Measurements from ENCODE around the gene OXTR.

OXTR gene

DNA sequence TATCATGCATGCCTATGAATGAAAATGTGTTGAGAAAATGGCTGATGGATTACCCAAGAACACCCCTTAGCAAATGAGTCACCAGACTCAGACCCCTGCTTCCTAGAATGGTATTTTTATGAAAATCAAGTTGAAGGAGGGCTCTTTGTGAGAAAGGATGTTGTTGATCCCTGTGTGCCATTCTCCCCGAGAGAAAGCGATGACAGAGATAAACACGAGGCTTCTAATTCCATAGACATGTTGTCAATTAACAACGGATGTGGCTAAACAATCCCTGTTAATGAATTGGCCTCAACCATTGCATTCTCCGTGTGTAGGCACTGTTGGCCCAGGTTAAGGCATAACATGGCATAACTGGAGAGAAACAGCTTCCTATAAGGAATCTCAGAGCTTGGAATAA, 5.8 kb upstream of the OXTR start:
- no peak overlapping the region for H3K4me3 ChIP-seq (ENCODE audit: low read depth, low read length)
- ChIA-PET POLR2A (no interaction called here), CTCF (interaction anchor here (1.7 kb wide), 1 partner anchor 239 kb away, joined by 5 read pairs; no protein-coding TSS in a partner anchor)
- TF ChIP-seq, protein P1, sequence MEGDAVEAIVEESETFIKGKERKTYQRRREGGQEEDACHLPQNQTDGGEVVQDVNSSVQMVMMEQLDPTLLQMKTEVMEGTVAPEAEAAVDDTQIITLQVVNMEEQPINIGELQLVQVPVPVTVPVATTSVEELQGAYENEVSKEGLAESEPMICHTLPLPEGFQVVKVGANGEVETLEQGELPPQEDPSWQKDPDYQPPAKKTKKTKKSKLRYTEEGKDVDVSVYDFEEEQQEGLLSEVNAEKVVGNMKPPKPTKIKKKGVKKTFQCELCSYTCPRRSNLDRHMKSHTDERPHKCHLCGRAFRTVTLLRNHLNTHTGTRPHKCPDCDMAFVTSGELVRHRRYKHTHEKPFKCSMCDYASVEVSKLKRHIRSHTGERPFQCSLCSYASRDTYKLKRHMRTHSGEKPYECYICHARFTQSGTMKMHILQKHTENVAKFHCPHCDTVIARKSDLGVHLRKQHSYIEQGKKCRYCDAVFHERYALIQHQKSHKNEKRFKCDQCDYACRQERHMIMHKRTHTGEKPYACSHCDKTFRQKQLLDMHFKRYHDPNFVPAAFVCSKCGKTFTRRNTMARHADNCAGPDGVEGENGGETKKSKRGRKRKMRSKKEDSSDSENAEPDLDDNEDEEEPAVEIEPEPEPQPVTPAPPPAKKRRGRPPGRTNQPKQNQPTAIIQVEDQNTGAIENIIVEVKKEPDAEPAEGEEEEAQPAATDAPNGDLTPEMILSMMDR (IDR thresholded peaks at IDR 0.05; ENCODE audit: insufficient read depth, low read length, missing control alignments) = no peak
- DNase-seq (ENCODE audit: low read depth, low spot score) = no peak

DNA sequence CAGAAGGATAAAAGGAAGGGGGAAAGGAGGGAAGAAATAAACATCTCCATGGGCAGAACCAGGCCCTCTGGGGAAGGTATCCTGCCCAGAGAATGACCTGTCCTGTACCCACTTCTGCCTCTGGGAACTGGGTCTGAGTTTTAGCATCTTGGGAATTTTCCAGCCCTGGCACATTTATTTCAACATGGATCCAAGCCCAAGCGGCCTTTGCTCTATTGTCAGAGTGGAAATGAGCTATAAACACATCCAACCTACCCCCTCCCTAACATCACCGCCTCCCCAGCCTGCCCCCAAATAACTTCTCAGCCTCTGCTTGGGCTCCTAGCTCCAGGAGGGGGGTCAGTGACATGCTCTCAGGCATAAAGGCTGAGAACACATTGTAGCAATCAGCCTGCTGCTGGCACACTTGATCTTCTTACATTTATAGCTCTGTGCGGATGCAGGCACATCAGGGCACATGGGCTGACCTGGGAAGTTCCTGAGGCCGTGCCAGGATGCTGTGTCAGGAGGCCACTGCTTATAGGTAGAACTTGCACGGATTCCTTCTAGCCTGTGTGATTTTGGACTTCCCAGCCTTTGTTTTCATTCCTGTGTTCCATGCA, 4.6 kb upstream of the OXTR start:
- no peak for DNase-seq (ENCODE audit: low read depth, low spot score)
- POLR2A ChIA-PET = no interaction called here
- CTCF ChIA-PET = interaction anchor here (1.3 kb wide), 1 partner anchor 8 kb away, joined by 3 read pairs; no protein-coding TSS in a partner anchor
- H3K4me3 ChIP-seq (ENCODE audit: low read depth, low read length) = no peak overlapping the region
- TF ChIP-seq, protein P1 (IDR thresholded peaks at IDR 0.05; ENCODE audit: insufficient read depth, low read length, missing control alignments) = no peak

DNA sequence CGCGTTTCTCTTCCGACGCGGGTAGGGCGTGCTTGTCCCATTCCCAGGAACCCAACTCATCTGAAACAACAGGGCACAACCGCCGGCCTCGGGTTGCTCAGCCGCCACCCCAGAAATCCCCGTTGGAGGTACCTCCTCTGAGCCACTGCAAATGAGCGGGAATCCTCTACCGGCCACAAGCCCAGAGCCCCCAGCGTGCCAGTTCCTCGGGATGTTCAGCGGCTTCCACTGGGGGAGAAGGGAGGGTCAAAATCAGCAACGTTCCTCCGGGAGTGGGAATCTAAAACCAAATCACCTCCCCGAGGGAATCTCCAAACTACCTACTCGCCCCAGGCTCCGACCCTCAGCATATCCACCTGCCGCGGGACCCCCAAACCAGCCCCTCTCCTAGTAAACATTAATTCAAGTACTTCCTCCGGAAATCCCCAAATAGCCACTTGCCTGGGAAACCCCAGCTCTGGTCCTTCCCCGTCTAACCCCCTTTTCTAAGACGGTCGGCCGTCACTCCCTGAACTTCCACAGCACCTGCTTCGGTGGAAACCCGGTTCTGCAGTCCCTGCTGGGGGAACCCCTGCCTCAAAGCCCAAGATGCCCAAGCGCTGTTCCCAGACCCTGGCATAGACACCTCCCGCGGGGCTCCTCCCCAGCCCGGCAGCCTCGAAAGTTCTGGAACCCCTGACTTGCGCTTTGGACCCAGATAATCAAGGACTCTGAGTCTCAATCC, 887 bp downstream of the OXTR start:
- ChIA-PET POLR2A (interaction anchor here (1.0 to 1.9 kb wide), 8 partner anchors 13 to 124 kb away, joined by 3 to 20 read pairs (median 8); no protein-coding TSS in a partner anchor), CTCF (interaction anchor here (0.7 to 4.8 kb wide), 52 partner anchors 9 to 535 kb away, joined by 3 to 100 read pairs (median 8); partner anchors contain the start of gene RAD18)
- H3K4me3 ChIP-seq (ENCODE audit: low read depth, low read length) = peak overlapping the region; percentile 78
- no peak for DNase-seq (ENCODE audit: low read depth, low spot score)
- TF ChIP-seq, protein P1 (IDR thresholded peaks at IDR 0.05; ENCODE audit: insufficient read depth, low read length, missing control alignments) = no peak

DNA sequence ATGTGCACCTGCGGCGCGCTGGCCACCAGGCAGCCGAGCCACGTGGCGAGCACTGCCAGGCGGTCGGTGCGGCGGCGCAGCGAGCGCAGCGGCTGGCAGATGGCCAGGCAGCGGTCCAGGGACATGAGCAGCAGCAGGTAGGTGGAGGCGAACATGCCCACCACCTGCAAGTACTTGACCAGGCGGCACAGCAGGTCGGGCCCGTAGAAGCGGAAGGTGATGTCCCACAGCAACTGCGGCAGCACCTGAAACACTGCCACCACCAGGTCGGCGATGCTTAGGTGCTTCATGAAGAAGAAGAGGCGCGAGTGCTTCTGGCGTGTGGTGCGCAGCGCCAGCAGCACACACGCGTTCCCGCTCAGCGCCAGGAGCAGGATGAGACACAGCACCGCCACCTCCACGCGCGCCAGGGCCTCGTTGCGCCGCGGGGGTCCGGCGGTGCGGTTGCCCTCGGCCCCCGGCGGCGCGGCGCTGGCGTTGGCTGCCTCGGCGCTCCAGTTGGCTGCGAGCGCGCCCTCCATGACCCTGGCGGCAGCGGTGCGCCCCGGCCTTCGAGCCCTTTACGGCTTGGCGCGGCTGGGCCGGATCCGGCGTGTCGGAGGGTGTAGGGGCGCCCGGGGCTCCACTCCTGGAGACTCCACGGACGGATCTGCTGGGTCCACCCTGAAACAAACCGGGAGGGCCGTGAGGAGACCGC, 1.6 kb downstream of the OXTR start:
- peak overlapping the region; percentile 78 for H3K4me3 ChIP-seq (ENCODE audit: low read depth, low read length)
- POLR2A ChIA-PET = interaction anchor here (0.8 to 1.9 kb wide), 3 partner anchors 81 to 124 kb away, joined by 3 to 20 read pairs (median 4); no protein-coding TSS in a partner anchor
- no peak for DNase-seq (ENCODE audit: low read depth, low spot score)

DNA sequence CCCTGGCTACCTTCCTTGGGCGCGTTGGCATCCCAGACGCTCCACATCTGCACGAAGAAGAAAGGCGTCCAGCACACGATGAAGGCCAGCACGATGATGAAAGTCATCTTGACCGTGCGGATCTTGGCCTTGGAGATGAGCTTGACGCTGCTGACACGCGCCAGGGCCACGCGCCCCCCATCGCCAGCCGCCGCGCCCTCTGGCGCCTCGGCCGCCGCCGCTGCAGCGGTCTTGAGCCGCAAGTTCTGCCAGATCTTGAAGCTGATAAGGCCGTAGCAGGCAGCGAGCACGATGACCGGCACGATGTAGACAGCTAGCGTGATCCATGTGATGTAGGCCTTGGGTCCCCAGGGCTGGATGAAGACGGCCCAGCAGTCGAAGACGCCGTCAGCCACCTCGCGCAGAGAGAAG, 2.2 kb downstream of the OXTR start:
- DNase-seq (ENCODE audit: low read depth, low spot score) = no peak
- POLR2A ChIA-PET = interaction anchor here (0.8 to 0.9 kb wide), 2 partner anchors 85 to 124 kb away, joined by 3 to 4 read pairs; no protein-coding TSS in a partner anchor
- H3K4me3 ChIP-seq (ENCODE audit: low read depth, low read length) = peak overlapping the region; percentile 78
- CTCF ChIA-PET = interaction anchor here (0.7 to 10.2 kb wide), 10 partner anchors 12 to 203 kb away, joined by 3 to 70 read pairs (median 3); no protein-coding TSS in a partner anchor
- TF ChIP-seq, protein P1 (IDR thresholded peaks at IDR 0.05; ENCODE audit: insufficient read depth, low read length, missing control alignments) = no peak

More for the DNA sequence above, 1.6 kb downstream of the OXTR start:
- TF ChIP-seq, protein P1 (IDR thresholded peaks at IDR 0.05; ENCODE audit: insufficient read depth, low read length, missing control alignments) = peak; percentile 16
- CTCF ChIA-PET = interaction anchor here (1.1 to 10.2 kb wide), 16 partner anchors 8 to 220 kb away, joined by 3 to 100 read pairs (median 22); no protein-coding TSS in a partner anchor

Data from AG04449 (cell line).